Measurements from ENCODE around the gene ZFC3H1. TPM values are rescaled to one million over a fixed set of nuclear protein-coding genes. Genes with fewer than 3 reads are reported as not detected.

The ZFC3H1 gene
- total and polyA plus RNA-seq, 9 of the 15 experiments (the other 6 are each of a cell fraction or from before 2014, with no cell fraction given) = 14.8 to 80.5 (median 22.1) TPM

DNA sequence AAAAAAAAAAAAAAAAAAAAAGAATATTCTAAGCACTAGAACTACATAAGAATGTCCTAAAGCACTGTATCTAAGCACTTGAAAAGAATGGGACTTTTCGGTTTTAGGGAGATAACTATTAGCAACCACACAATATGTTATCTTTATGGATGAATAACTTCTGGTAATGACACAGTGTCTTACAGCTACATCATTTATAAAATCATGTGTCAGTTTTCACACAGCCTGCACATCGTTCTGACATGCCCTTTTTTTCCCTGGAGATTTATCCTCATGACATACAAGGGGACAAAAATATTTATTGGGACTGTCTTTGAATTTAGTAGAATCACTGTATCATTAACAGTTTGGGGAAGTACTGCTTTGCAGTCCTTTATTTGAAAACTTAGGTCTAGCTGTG, 39.6 kb upstream of the ZFC3H1 start:
- no TSS peak for BruUV-seq (replicated peaks)
- Histone ChIP-seq H4K20me1 (replicated peaks; ENCODE audit: control insufficient read depth, insufficient read depth, low read length) (no peaks in the 10 kb centered on the region), H3K9me3 (replicated peaks; ENCODE audit: control insufficient read depth, insufficient read depth, low read depth, low read length) (no peaks in the 10 kb centered on the region), H3K4me3 (no peak overlapping the region), H2AFZ (ENCODE audit: low read depth, low read length) (no peak overlapping the region), H3K4me1 (replicated peaks in 1 of 2; ENCODE audit: control insufficient read depth in 2 of 2, insufficient read depth in 2 of 2, low read length in 2 of 2) (no peaks in the 10 kb centered on the region; a peak in 2 of 5 replicates), H3K27ac (ENCODE audit: extremely low read depth, low read depth, low read length) (no peak overlapping the region), H3K79me2 (ENCODE audit: control insufficient read depth, insufficient read depth, low read length) (no peaks in the 10 kb centered on the region), H3K36me3 (ENCODE audit: control insufficient read depth, insufficient read depth, low read length) (peaks cover 9% of the 10 kb centered on the region; the same call in 2 of the 3 replicates), H3K4me2 (ENCODE audit: insufficient read depth, low read length) (no peak overlapping the region), H3K27me3 (ENCODE audit: control insufficient read depth in 2 of 2, insufficient read depth in 2 of 2, low read length in 2 of 2) (no peaks in the 10 kb centered on the region), H3K9me1 (ENCODE audit: control insufficient read depth, insufficient read depth, low read length) (no peaks in the 10 kb centered on the region), H3K9ac (ENCODE audit: insufficient read depth in 1 of 2, low read depth in 2 of 2, low read length in 2 of 2) (no peak overlapping the region)
- DNase-seq (ENCODE audit: extremely low read depth in 1 of 4, low spot score in 3 of 4) (no peak), ATAC-seq (no peak), FAIRE-seq (no peak)
- CTCF ChIA-PET (ENCODE audit: low intra/inter-chr PET ratio) = interaction anchor here (0.6 kb wide), 1 partner anchor 138 kb away, joined by 3 read pairs; no protein-coding TSS in a partner anchor
- POLR2A ChIA-PET = interaction anchor here (1.8 kb wide), 1 partner anchor 17 kb away, joined by 12 read pairs; the partner anchor contains the start of gene TMEM19
- intact Hi-C loops (cut with micrococcal nuclease) (no loop called here), in situ Hi-C loops (cut with MboI) (no loop called here)
- WGBS (ENCODE audit: insufficient coverage, low coverage, missing lambda C conversion rate) = 17% methylated on average over 2 of the region's 2 CpGs
- TF ChIP-seq EWSR1 (IDR thresholded peaks at IDR 0.05; ENCODE audit: borderline replicate concordance, low read depth, partially characterized antibody) (no peak), ZNF143 (CRISPR knock-in tag; IDR thresholded peaks at IDR 0.05) (no peak), PTBP1 (IDR thresholded peaks at IDR 0.05; ENCODE audit: low read depth, low read length) (no peak), HCFC1 (IDR thresholded peaks at IDR 0.05; ENCODE audit: low read depth, low read length) (no peak), KDM4B (IDR thresholded peaks at IDR 0.05; ENCODE audit: borderline replicate concordance in 2 of 2, low read depth in 1 of 2) (no peak), HMG20A (CRISPR knock-in tag; conservative IDR thresholded peaks at IDR 0.05) (no peak), PRPF4 (IDR thresholded peaks at IDR 0.05; ENCODE audit: insufficient read depth, low read depth, low read length, poor library complexity, severe bottlenecking) (no peak), ZKSCAN3 (CRISPR knock-in tag; IDR thresholded peaks at IDR 0.05) (no peak), ZNF699 (CRISPR knock-in tag; IDR thresholded peaks at IDR 0.05; ENCODE audit: insufficient replicate concordance) (no peak), ZBTB7A (IDR thresholded peaks at IDR 0.05; ENCODE audit: borderline replicate concordance, control insufficient read depth, low read depth, low read length) (no peak)
- TF ChIP-seq, protein P1, sequence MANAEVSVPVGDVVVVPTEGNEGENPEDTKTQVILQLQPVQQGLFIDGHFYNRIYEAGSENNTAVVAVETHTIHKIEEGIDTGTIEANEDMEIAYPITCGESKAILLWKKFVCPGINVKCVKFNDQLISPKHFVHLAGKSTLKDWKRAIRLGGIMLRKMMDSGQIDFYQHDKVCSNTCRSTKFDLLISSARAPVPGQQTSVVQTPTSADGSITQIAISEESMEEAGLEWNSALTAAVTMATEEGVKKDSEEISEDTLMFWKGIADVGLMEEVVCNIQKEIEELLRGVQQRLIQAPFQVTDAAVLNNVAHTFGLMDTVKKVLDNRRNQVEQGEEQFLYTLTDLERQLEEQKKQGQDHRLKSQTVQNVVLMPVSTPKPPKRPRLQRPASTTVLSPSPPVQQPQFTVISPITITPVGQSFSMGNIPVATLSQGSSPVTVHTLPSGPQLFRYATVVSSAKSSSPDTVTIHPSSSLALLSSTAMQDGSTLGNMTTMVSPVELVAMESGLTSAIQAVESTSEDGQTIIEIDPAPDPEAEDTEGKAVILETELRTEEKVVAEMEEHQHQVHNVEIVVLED (CRISPR knock-in tag; IDR thresholded peaks at IDR 0.05) = no peak
- TF ChIP-seq, protein P2, sequence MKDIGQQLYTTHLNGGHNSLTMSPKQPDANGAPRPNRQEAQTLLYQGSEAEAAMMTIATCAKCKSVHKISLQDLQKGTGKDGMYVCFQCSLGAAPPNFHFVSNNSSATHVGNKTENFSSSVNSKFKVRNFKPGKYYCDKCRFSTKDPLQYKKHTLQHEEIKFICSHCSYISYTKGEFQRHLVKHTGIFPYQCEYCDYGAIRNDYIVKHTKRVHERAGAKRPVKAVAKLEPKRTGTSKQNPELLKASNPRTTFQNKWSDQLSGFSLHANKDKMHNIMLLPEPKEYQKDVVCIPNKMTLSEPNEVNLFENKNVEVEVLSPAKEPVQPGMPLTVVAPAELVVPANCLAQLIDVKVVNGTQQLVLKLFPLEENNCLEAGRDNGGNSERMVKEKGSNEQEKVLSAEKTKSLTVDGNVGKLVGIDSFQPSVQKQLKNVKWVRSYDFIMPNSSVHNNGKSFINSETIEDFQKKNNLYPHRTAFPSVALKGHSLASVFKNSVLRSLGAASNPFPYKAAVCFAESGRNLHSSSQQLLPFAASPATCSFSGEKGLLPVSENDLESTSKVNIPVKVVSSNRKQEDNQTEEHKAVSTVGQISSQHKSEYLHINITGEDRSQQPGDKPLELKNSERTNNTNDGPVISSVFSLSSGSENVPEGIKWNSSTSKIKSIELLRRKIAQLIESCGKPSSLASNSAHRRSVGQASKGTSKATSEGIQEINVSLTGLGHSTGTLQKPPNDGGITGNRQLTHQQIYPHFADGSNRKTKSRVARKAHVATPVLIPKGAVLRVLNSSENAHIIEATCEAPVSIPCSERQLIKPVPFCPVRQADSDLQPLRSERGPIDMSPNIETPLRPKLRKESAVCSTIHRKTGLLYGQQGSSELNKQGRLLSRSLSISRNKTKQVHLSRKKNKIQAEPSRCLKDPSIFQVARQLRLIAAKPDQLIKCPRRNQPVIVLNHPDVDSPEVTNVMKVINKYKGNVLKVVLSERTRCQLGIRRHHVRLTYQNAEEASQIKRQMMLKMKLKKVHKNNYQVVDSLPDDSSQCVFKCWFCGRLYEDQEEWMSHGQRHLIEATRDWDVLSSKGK (CRISPR knock-in tag; IDR thresholded peaks at IDR 0.05) = no peak
- TF ChIP-seq, protein P3, sequence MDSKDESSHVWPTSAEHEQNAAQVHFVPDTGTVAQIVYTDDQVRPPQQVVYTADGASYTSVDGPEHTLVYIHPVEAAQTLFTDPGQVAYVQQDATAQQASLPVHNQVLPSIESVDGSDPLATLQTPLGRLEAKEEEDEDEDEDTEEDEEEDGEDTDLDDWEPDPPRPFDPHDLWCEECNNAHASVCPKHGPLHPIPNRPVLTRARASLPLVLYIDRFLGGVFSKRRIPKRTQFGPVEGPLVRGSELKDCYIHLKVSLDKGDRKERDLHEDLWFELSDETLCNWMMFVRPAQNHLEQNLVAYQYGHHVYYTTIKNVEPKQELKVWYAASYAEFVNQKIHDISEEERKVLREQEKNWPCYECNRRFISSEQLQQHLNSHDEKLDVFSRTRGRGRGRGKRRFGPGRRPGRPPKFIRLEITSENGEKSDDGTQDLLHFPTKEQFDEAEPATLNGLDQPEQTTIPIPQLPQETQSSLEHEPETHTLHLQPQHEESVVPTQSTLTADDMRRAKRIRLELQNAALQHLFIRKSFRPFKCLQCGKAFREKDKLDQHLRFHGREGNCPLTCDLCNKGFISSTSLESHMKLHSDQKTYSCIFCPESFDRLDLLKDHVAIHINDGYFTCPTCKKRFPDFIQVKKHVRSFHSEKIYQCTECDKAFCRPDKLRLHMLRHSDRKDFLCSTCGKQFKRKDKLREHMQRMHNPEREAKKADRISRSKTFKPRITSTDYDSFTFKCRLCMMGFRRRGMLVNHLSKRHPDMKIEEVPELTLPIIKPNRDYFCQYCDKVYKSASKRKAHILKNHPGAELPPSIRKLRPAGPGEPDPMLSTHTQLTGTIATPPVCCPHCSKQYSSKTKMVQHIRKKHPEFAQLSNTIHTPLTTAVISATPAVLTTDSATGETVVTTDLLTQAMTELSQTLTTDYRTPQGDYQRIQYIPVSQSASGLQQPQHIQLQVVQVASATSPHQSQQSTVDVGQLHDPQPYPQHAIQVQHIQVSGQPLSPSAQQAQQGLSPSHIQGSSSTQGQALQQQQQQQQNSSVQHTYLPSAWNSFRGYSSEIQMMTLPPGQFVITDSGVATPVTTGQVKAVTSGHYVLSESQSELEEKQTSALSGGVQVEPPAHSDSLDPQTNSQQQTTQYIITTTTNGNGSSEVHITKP (IDR thresholded peaks at IDR 0.05; ENCODE audit: partially characterized antibody) = no peak

Measured in K562 (cell line).